Lower leg skin (tissue), 4 donors: ENCODE measurements around the gene CTRL. TPM values are rescaled to one million over a fixed set of nuclear protein-coding genes. Genes with fewer than 3 reads are reported as not detected.

Source experiments
- DNase-seq, 2 donors: peaks; one replicate each; pipeline ENCODE4 v3.0.0-alpha.2; 2019; ENCODE audit warnings: low spot score in 2 of 2
- H3K4me3 ChIP-seq: fragments of 200-600 bp; sonication (generic); 2 replicates; pipeline ENCODE4 v1.5.1; 2017; ENCODE audit warnings: mild to moderate bottlenecking, low read depth; ENCODE audit not compliant: poor library complexity, severe bottlenecking
- CTCF ChIP-seq, 3 donors: fragments of 450-650 bp; IDR thresholded peaks; one replicate each; pipeline ENCODE4 v1.5.1; 2016; ENCODE audit warnings: antibody characterized with exemption in 3 of 3, mild to moderate bottlenecking in 3 of 3, moderate library complexity in 2 of 3
- POLR2A ChIP-seq, 2 donors: fragments of 450-650 bp; IDR thresholded peaks; one replicate each; pipeline ENCODE4 v1.6.1; 2016 to 2017; ENCODE audit warnings: antibody characterized with exemption in 2 of 2, mild to moderate bottlenecking in 1 of 2, moderate library complexity in 1 of 2
- WGBS, 2 donors: methylation state at CpG; one replicate each; pipeline ENCODE4 v1.1.5; 2018; 5-methylcytosine and 5-hydroxymethylcytosine counted together
- intact Hi-C: fragments of 100-400 bp; cut with DNase I; formaldehyde crosslinking; loops from one replicate; pipeline ENCODE4 v1.15.0; 2023; ENCODE audit warnings: low total_unique reads
- total RNA-seq, 4 donors: library from RNA; depleted of rRNA; stranded (reverse); fragments of >200 nt; gene quantifications; one replicate each; pipeline ENCODE4 v1.1.0, GENCODE V29; 2016

CTRL gene
- total RNA-seq, 4 donors from 2014 or later = 0.84 to 1.7 TPM; not detected in 2

GRCh38 chr16:67967958-67968399, 36.3 kb upstream of the CTRL start:
- intact Hi-C loops = no loop called here
- peak overlapping the region; percentile 53 for H3K4me3 ChIP-seq
- TF ChIP-seq POLR2A (IDR thresholded peaks at IDR 0.05) = no peak
- no peak for TF ChIP-seq CTCF (IDR thresholded peaks at IDR 0.05)
- 0 to 1% methylated on average over 15 to 29 of the region's 45 CpGs for WGBS, 2 donors
- DNase-seq = no peak

GRCh38 chr16:67967183-67967957, 35.7 kb upstream of the CTRL start:
- DNase-seq = no peak
- 9 to 12% methylated on average over 18 of the region's 18 CpGs for WGBS, 2 donors
- H3K4me3 ChIP-seq = peak overlapping the region; percentile 53
- intact Hi-C loops = no loop called here
- no peak for TF ChIP-seq POLR2A (IDR thresholded peaks at IDR 0.05)
- no peak for TF ChIP-seq CTCF (IDR thresholded peaks at IDR 0.05)

- DNase-seq = no peak
- no peak overlapping the region for H3K4me3 ChIP-seq
- WGBS, 2 donors = 15 to 42% methylated on average over 3 of the region's 3 CpGs
- intact Hi-C loops = no loop called here
- TF ChIP-seq CTCF (IDR thresholded peaks at IDR 0.05) (no peak), POLR2A (IDR thresholded peaks at IDR 0.05) (no peak)
Observed at GRCh38 chr16:67966549-67967182, 35.0 kb upstream of the CTRL start.

- no peak overlapping the region for H3K4me3 ChIP-seq
- TF ChIP-seq CTCF (IDR thresholded peaks at IDR 0.05) (no peak), POLR2A (IDR thresholded peaks at IDR 0.05) (no peak)
- intact Hi-C loops = no loop called here
- DNase-seq = no peak
- 50 to 53% methylated on average over 8 to 11 of the region's 11 CpGs for WGBS, 2 donors
Observed at GRCh38 chr16:67965668-67966548, 34.2 kb upstream of the CTRL start.

- DNase-seq = no peak
- no peak for TF ChIP-seq CTCF (IDR thresholded peaks at IDR 0.05)
- TF ChIP-seq POLR2A (IDR thresholded peaks at IDR 0.05) = no peak
- H3K4me3 ChIP-seq = no peak overlapping the region
- 63 to 76% methylated on average over 6 of the region's 6 CpGs for WGBS, 2 donors
- intact Hi-C loops = no loop called here
Observed at GRCh38 chr16:67964477-67965131, 32.9 kb upstream of the CTRL start.
